T47D (cell line): ENCODE measurements around the gene PTER.

Experiments
- DNase-seq, 2 experiments: peaks; one replicate each; pipeline versions ENCODE4 v3.0.0 to v3.0.0-alpha.2; 2011 to 2012; ENCODE audit warnings: low read depth in 1 of 2, low spot score in 1 of 2
- JUND ChIP-seq: IDR thresholded peaks from 2 replicates; pipeline ENCODE4 v1.6.1; 2012; ENCODE audit warnings: low read depth
- in situ Hi-C: cut with HindIII; loops from 2 replicates; pipeline ENCODE4 v1.10.0; 2016; ENCODE audit warnings: low sequenced_read_pairs, low pct_unique_long_range_greater_than_20kb

PTER gene

GRCh38 chr10:16521311-16522016 is 84.7 kb downstream of the PTER start, which contains the start of gene C1QL3:
C1QL3 (minus strand) TSS chr10:16521879; CDS start chr10:16521065, 814 bp downstream.
- TF ChIP-seq JUND, result no peak
- in situ Hi-C loops, result no loop called here
- no peak for DNase-seq

GRCh38 chr10:16527452-16527851 is 90.6 kb downstream of the PTER start:
- no peak for TF ChIP-seq JUND
- in situ Hi-C loops, result no loop called here
- no peak for DNase-seq

GRCh38 chr10:16529853-16530252 is 93.0 kb downstream of the PTER start:
- in situ Hi-C loops, result no loop called here
- no peak for TF ChIP-seq JUND
- DNase-seq, result no peak

- TF ChIP-seq JUND, result no peak
- no peak for DNase-seq
- in situ Hi-C loops, result no loop called here
These were observed 99.3 kb downstream of the PTER start for GRCh38 chr10:16536155-16536554.

GRCh38 chr10:16544099-16544498 is 107.3 kb downstream of the PTER start:
- DNase-seq, result no peak
- TF ChIP-seq JUND, result no peak
- in situ Hi-C loops, result no loop called here

- no peak for TF ChIP-seq JUND
- no peak for DNase-seq
- in situ Hi-C loops, result no loop called here
These were observed 107.8 kb downstream of the PTER start for GRCh38 chr10:16544591-16544990.

GRCh38 chr10:16545116-16545736 is 108.4 kb downstream of the PTER start:
- peak; percentile 62 to 77 for DNase-seq
- TF ChIP-seq JUND, result no peak
- in situ Hi-C loops, result no loop called here

- no peak for TF ChIP-seq JUND
- DNase-seq, result no peak
- in situ Hi-C loops, result no loop called here
These were observed 111.2 kb downstream of the PTER start for GRCh38 chr10:16547973-16548372.

- no peak for TF ChIP-seq JUND
- no peak for DNase-seq
- in situ Hi-C loops, result no loop called here
These were observed 122.5 kb downstream of the PTER start for GRCh38 chr10:16559236-16559773.

GRCh38 chr10:16562891-16563290 is 126.1 kb downstream of the PTER start:
- no peak for DNase-seq
- TF ChIP-seq JUND, result no peak
- in situ Hi-C loops, result no loop called here
